H1 (cell line): ENCODE results near the gene RIT2. TPM values are rescaled to one million over a fixed set of nuclear protein-coding genes. Genes with fewer than 3 reads are reported as not detected.

Experiments
- CTCF ChIA-PET: fragments of 300-600 bp; sonication (Branson Sonifier 250); formaldehyde crosslinking; loops from one replicate; lab custom pipeline; 2021; ENCODE audit not compliant: partially characterized antibody; lab: Charles Lee
- POLR2A ChIA-PET: fragments of 300-600 bp; sonication (Branson Sonifier 250); formaldehyde crosslinking; loops from one replicate; lab custom pipeline; 2021; ENCODE audit warnings: inconsistent platforms; ENCODE audit not compliant: partially characterized antibody; lab: Charles Lee
- DNase-seq, 2 experiments: peaks; one replicate each; pipeline versions ENCODE4 v3.0.0 to v3.0.0-alpha.2; 2010 to 2022; ENCODE audit warnings: low spot score in 2 of 2, low read depth in 1 of 2, mixed read lengths in 1 of 2
- FAIRE-seq: peaks from 2 replicates; lab custom pipeline; 2011; peaks lifted over from hg19 to GRCh38; lab: Jason Lieb, UNC
- H2AFZ ChIP-seq: 2 replicates; pipeline ENCODE4 v1.8.1; 2012; ENCODE audit warnings: low read length, inconsistent platforms
- H2AK5ac ChIP-seq: 2 replicates; pipeline ENCODE4 v1.6.1; 2013; ENCODE audit warnings: low read depth, low read length
- H2BK120ac ChIP-seq: replicated peaks from 2 replicates; pipeline ENCODE3; 2013; ENCODE audit warnings: low read depth, low read length, inconsistent platforms
- H2BK12ac ChIP-seq: 2 replicates; pipeline ENCODE4 v1.6.1; 2013; ENCODE audit warnings: low read depth, low read length
- H2BK15ac ChIP-seq: 2 replicates; pipeline ENCODE4 v1.6.1; 2013; ENCODE audit warnings: low read length
- H2BK20ac ChIP-seq: 2 replicates; pipeline ENCODE4 v1.6.1; 2013; ENCODE audit warnings: low read length
- H2BK5ac ChIP-seq: 2 replicates; pipeline ENCODE4 v1.6.1; 2013; ENCODE audit warnings: low read depth, low read length
- H3K14ac ChIP-seq: 2 replicates; pipeline ENCODE4 v1.6.1; 2013; ENCODE audit warnings: inconsistent platforms; ENCODE audit not compliant: insufficient read length
- H3K18ac ChIP-seq: 2 replicates; pipeline ENCODE4 v1.6.1; 2013; ENCODE audit warnings: low read length; ENCODE audit errors: extremely low read depth
- H3K23ac ChIP-seq: 2 replicates; pipeline ENCODE4 v1.6.1; 2013; ENCODE audit warnings: inconsistent platforms; ENCODE audit not compliant: insufficient read length
- H3K23me2 ChIP-seq: 2 replicates; pipeline ENCODE4 v1.6.1; 2013; ENCODE audit warnings: low read depth, low read length
- H3K27ac ChIP-seq: 2 replicates; pipeline ENCODE4 v1.6.1; 2011; ENCODE audit warnings: low read depth, low read length, inconsistent platforms
- H3K27me3 ChIP-seq, 4 experiments: replicated peaks in 1 of 4; 1 replicate in 1 of 4; 2 replicates in 3 of 4; pipeline versions ENCODE4 v1.6.1 to v1.8.1; 2011 to 2013; ENCODE audit warnings: low read length in 3 of 4, mild to moderate bottlenecking in 3 of 4, inconsistent platforms in 2 of 4, mixed read lengths in 2 of 4, moderate library complexity in 1 of 4; ENCODE audit not compliant: control insufficient read depth in 3 of 4, insufficient read depth in 3 of 4; ENCODE audit errors: extremely low read depth in 1 of 4
- H3K36me3 ChIP-seq, 4 experiments: 2 replicates each; pipeline versions ENCODE4 v1.6.1 to v1.8.1; 2011 to 2013; ENCODE audit warnings: mild to moderate bottlenecking in 4 of 4, low read length in 3 of 4, moderate library complexity in 2 of 4, control low read depth in 1 of 4, inconsistent platforms in 1 of 4; ENCODE audit not compliant: insufficient read depth in 4 of 4, control insufficient read depth in 2 of 4
- H3K4ac ChIP-seq: replicated peaks from 2 replicates; pipeline ENCODE3; 2013; ENCODE audit warnings: low read length, low read depth, mixed read lengths, inconsistent platforms; ENCODE audit not compliant: insufficient read length
- H3K4me1 ChIP-seq, 4 experiments: replicated peaks in 1 of 4; 1 replicate in 1 of 4; 2 replicates in 3 of 4; pipeline versions ENCODE4 v1.6.1 to v1.8.1; 2011 to 2013; ENCODE audit warnings: low read length in 3 of 4, inconsistent platforms in 2 of 4, mixed read lengths in 1 of 4; ENCODE audit not compliant: insufficient read depth in 4 of 4, control insufficient read depth in 3 of 4
- H3K4me2 ChIP-seq, 2 experiments: 2 replicates each; pipeline versions ENCODE4 v1.6.1 to v1.8.1; 2011 to 2013; ENCODE audit warnings: low read depth in 2 of 2, low read length in 2 of 2, control low read depth in 1 of 2, inconsistent platforms in 1 of 2, mild to moderate bottlenecking in 1 of 2; ENCODE audit not compliant: insufficient read depth in 1 of 2
- H3K4me3 ChIP-seq, 4 experiments: fragments of 200-600, 300-600 bp in 1 of 4; sonication (generic), shearing (Covaris generic), sonication (Bioruptor Twin) in 1 of 4; 2 replicates each; pipeline versions ENCODE4 v1.5.1 to v1.8.1; 2011 to 2016; ENCODE audit warnings: low read length in 4 of 4, low read depth in 3 of 4, control low read depth in 2 of 4, inconsistent platforms in 2 of 4, mild to moderate bottlenecking in 2 of 4, mixed read lengths in 1 of 4, moderate library complexity in 1 of 4; ENCODE audit not compliant: insufficient read depth in 2 of 4; ENCODE audit errors: extremely low read depth in 1 of 4
- H3K56ac ChIP-seq: replicated peaks from 2 replicates; pipeline ENCODE3; 2013; ENCODE audit warnings: low read depth, mild to moderate bottlenecking, mixed read lengths, low read length, inconsistent platforms; ENCODE audit not compliant: insufficient read length
- H3K79me1 ChIP-seq: 2 replicates; pipeline ENCODE4 v1.6.1; 2013; ENCODE audit warnings: low read depth, low read length, control low read depth
- H3K79me2 ChIP-seq, 2 experiments: 2 replicates each; pipeline versions ENCODE4 v1.6.1 to v1.8.1; 2012 to 2013; ENCODE audit warnings: low read length in 2 of 2, mild to moderate bottlenecking in 2 of 2, inconsistent platforms in 1 of 2; ENCODE audit not compliant: insufficient read depth in 2 of 2, control insufficient read depth in 1 of 2
- H3K9ac ChIP-seq, 4 experiments: replicated peaks in 1 of 4; 1 replicate in 1 of 4; 2 replicates in 3 of 4; pipeline versions ENCODE4 v1.6.1 to v1.8.1; 2011 to 2013; ENCODE audit warnings: low read depth in 3 of 4, low read length in 3 of 4, control low read depth in 2 of 4, mild to moderate bottlenecking in 2 of 4, moderate library complexity in 2 of 4, inconsistent platforms in 1 of 4; ENCODE audit errors: extremely low read depth in 1 of 4
- H3K9me3 ChIP-seq, 2 experiments: 2 replicates each; pipeline versions ENCODE4 v1.6.1 to v1.8.1; 2012 to 2013; ENCODE audit warnings: mild to moderate bottlenecking in 2 of 2, moderate library complexity in 2 of 2, control low read depth in 1 of 2, inconsistent platforms in 1 of 2, low read depth in 1 of 2, low read length in 1 of 2, mixed read lengths in 1 of 2; ENCODE audit not compliant: insufficient read depth in 2 of 2
- H4K20me1 ChIP-seq, 2 experiments: replicated peaks in 1 of 2; 2 replicates each; pipeline versions ENCODE3 to v1.8.1; 2011 to 2013; ENCODE audit warnings: inconsistent platforms in 2 of 2, low read length in 2 of 2, mild to moderate bottlenecking in 1 of 2; ENCODE audit not compliant: insufficient read depth in 2 of 2, control insufficient read depth in 1 of 2
- H4K5ac ChIP-seq: 2 replicates; pipeline ENCODE4 v1.6.1; 2013; ENCODE audit warnings: low read length, low read depth, mixed read lengths, inconsistent platforms; ENCODE audit not compliant: insufficient read length
- H4K8ac ChIP-seq: 2 replicates; pipeline ENCODE4 v1.8.0; 2013; ENCODE audit warnings: mild to moderate bottlenecking, moderate library complexity, low read length, inconsistent platforms; ENCODE audit not compliant: insufficient read depth; ENCODE audit errors: extremely low read depth
- H4K91ac ChIP-seq: replicated peaks from 2 replicates; pipeline ENCODE3; 2013; ENCODE audit warnings: low read length, mixed read lengths, inconsistent platforms; ENCODE audit not compliant: insufficient read length
- CBX8 ChIP-seq: fragments of 300-800, 300-1000 bp; sonication (generic); IDR thresholded peaks from 2 replicates; pipeline ENCODE4 v1.7.1; 2016; ENCODE audit warnings: low read depth, low read length, borderline replicate concordance
- SAP30 ChIP-seq: fragments of 300-600 bp; sonication (generic); IDR thresholded peaks from 2 replicates; pipeline ENCODE4 v1.7.1; 2012; ENCODE audit warnings: low read length, moderate library complexity, mild to moderate bottlenecking, inconsistent platforms; ENCODE audit not compliant: insufficient read depth, insufficient replicate concordance
- WGBS, 2 experiments: shearing (Covaris generic) in 1 of 2; methylation state at CpG; one replicate each; pipeline versions ENCODE4 v1.1.6 to v1.1.7; 2013 to 2015; ENCODE audit warnings: low lambda C conversion rate in 2 of 2, mixed read lengths in 2 of 2, inconsistent platforms in 1 of 2, low coverage in 1 of 2, missing lambda C conversion rate in 1 of 2; ENCODE audit not compliant: insufficient replicate concordance in 2 of 2, insufficient coverage in 1 of 2, insufficient read length in 1 of 2; ENCODE audit errors: extremely low coverage in 1 of 2, missing lambda C conversion rate in 1 of 2; 5-methylcytosine and 5-hydroxymethylcytosine counted together
- polyA plus RNA-seq, 7 experiments: library from polyadenylated mRNA; depleted of rRNA in 3 of 7; stranded (reverse) in 5 of 7; unstranded in 2 of 7; fragments of >200 nt in 5 of 7; fragments of 200-250 nt in 2 of 7; gene quantifications; 1 replicate in 5 of 7; 2 replicates in 1 of 7; 4 replicates in 1 of 7; pipeline versions ENCODE4 v1.2.1 to v1.2.3, GENCODE V29; 2011 to 2013; ENCODE audit warnings: missing spikeins in 2 of 7, mixed read lengths in 2 of 7
- total RNA-seq: library from RNA; stranded (reverse); fragmentation: NEBNext Ultra II Directional; extraction: Animal tissue kit (Norgen Biotek cat#: 25700); gene quantifications from 2 replicates; pipeline ENCODE4 v1.2.1, GENCODE V29; 2021

RIT2 gene
- total and polyA plus RNA-seq, 2 of the 8 experiments (the other 6 are each of a cell fraction or from before 2014, with no cell fraction given), result 0.67 to 3.2 TPM

- no peak overlapping the region for H2BK20ac ChIP-seq
- no peak for TF ChIP-seq SAP30
- no peak for TF ChIP-seq CBX8
- TF ChIP-seq, all 59 proteins: peak for 0
- Histone ChIP-seq H3K27me3 (no peaks in the 10 kb centered on the region), H3K18ac (no peak overlapping the region), H3K9me3 (no peaks in the 10 kb centered on the region), H4K91ac (no peak overlapping the region), H3K36me3 (no peaks in the 10 kb centered on the region), H3K56ac (no peak overlapping the region), H4K20me1 (no peaks in the 10 kb centered on the region), H3K23me2 (no peaks in the 10 kb centered on the region), H3K79me2 (no peaks in the 10 kb centered on the region), H3K23ac (no peak overlapping the region), H3K4me3 (no peak overlapping the region), H3K14ac (no peak overlapping the region), H3K27ac (no peak overlapping the region), H4K5ac (no peak overlapping the region), H3K9ac (no peak overlapping the region), H2BK5ac (no peak overlapping the region), H3K4me1 (no peaks in the 10 kb centered on the region), H2BK12ac (no peak overlapping the region), H3K4me2 (no peak overlapping the region), H2AFZ (no peak overlapping the region), H3K79me1 (no peaks in the 10 kb centered on the region), H2AK5ac (no peak overlapping the region), H2BK120ac (no peak overlapping the region), H2BK15ac (no peak overlapping the region), H4K8ac (no peak overlapping the region), H3K4ac (no peak overlapping the region)
- POLR2A ChIA-PET, result no interaction called here
- DNase-seq (no peak), FAIRE-seq (no peak)
- CTCF ChIA-PET, result no interaction called here
- 86% methylated on average over 1 of the region's 1 CpG; no CpG with 5 or more reads in 1 of the 2 experiments for WGBS, 2 experiments
These were observed 201.0 kb downstream of the RIT2 start for GRCh38 chr18:42914476-42914875.
